Activated T-cell treated with anti-CD3 and anti-CD28 coated beads, Interleukin-2, amount 50 U/mL, for 4 hours (primary cell): Measurements from ENCODE around the gene OTP. TPM values are rescaled to one million over a fixed set of nuclear protein-coding genes. Genes with fewer than 3 reads are reported as not detected.
"Not testable (repeated sequence)": the region's sequence is repeated elsewhere in the genome, so short reads cannot be mapped to it uniquely, and the experiment has no call there.

Experiments used
- ATAC-seq, 2 donors: fragments of 200-7000 bp; cut with Tn5 transposase; one replicate each; pipeline ENCODE4 v1.10.0; 2021
- DNase-seq: peaks from one replicate; pipeline ENCODE4 v3.0.0-alpha.2; 2020
- H3K27me3 Mint-ChIP-seq: one replicate; pipeline ENCODE4 v1.8.0; 2021; ENCODE audit warnings: low read depth, mixed read lengths
- H3K36me3 Mint-ChIP-seq: one replicate; pipeline ENCODE4 v1.8.0; 2022; ENCODE audit warnings: mixed read lengths; ENCODE audit not compliant: insufficient read depth
- H3K4me1 Mint-ChIP-seq: one replicate; pipeline ENCODE4 v1.8.0; 2021; ENCODE audit warnings: low read depth, mixed read lengths
- H3K4me3 Mint-ChIP-seq: one replicate; pipeline ENCODE4 v1.8.0; 2021; ENCODE audit warnings: mild to moderate bottlenecking, moderate library complexity, mixed read lengths
- H3K9me3 Mint-ChIP-seq: one replicate; pipeline ENCODE4 v1.8.0; 2021; ENCODE audit warnings: mixed read lengths
- total RNA-seq, 3 donors: library from RNA; stranded (reverse); gene quantifications; one replicate each; pipeline ENCODE4 v1.2.1, GENCODE V29; 2021

The OTP gene
- total RNA-seq, 3 donors from 2014 or later: not detected

GRCh38 chr5:77633207-77633675 is 5.3 kb downstream of the OTP start:
- Mint-ChIP-seq H3K4me3 (no peak overlapping the region), H3K4me1 (peaks cover 28% of the 10 kb centered on the region), H3K36me3 (no peaks in the 10 kb centered on the region), H3K9me3 (peaks cover 17% of the 10 kb centered on the region), H3K27me3 (peaks cover 74% of the 10 kb centered on the region)
- DNase-seq (no peak), ATAC-seq (no peak)

- DNase-seq: no peak
- peaks cover 73% of the 10 kb centered on the region for H3K27me3 Mint-ChIP-seq
- ATAC-seq: no peak
- H3K36me3 Mint-ChIP-seq: no peaks in the 10 kb centered on the region
- H3K4me3 Mint-ChIP-seq: peak overlapping the region; percentile 24
- H3K9me3 Mint-ChIP-seq: peaks cover 14% of the 10 kb centered on the region
- peaks cover 28% of the 10 kb centered on the region for H3K4me1 Mint-ChIP-seq
Observed at GRCh38 chr5:77632526-77633206, 5.8 kb downstream of the OTP start.

- Mint-ChIP-seq H3K36me3 (no peaks in the 10 kb centered on the region), H3K27me3 (peaks cover 74% of the 10 kb centered on the region), H3K4me3 (peak overlapping the region; percentile 74), H3K4me1 (peaks cover 24% of the 10 kb centered on the region), H3K9me3 (peaks cover 9% of the 10 kb centered on the region)
- DNase-seq (no peak), ATAC-seq (peak; percentile 89 to 91)
Observed at GRCh38 chr5:77630114-77630680, 8.3 kb downstream of the OTP start.

GRCh38 chr5:77629509-77630113 is 8.9 kb downstream of the OTP start:
- peaks cover 9% of the 10 kb centered on the region for H3K9me3 Mint-ChIP-seq
- peaks cover 24% of the 10 kb centered on the region for H3K4me1 Mint-ChIP-seq
- H3K27me3 Mint-ChIP-seq: peaks cover 78% of the 10 kb centered on the region
- no peak for ATAC-seq
- DNase-seq: no peak
- peak overlapping the region; percentile 80 for H3K4me3 Mint-ChIP-seq
- H3K36me3 Mint-ChIP-seq: no peaks in the 10 kb centered on the region

- Mint-ChIP-seq H3K4me3 (peak overlapping the region; percentile 80), H3K27me3 (peaks cover 80% of the 10 kb centered on the region), H3K9me3 (peaks cover 9% of the 10 kb centered on the region), H3K4me1 (peaks cover 24% of the 10 kb centered on the region), H3K36me3 (no peaks in the 10 kb centered on the region)
- ATAC-seq (no peak), DNase-seq (no peak)
Observed at GRCh38 chr5:77628840-77629508, 9.5 kb downstream of the OTP start.

GRCh38 chr5:77627869-77628674 is 10.4 kb downstream of the OTP start:
- peaks cover 79% of the 10 kb centered on the region for H3K27me3 Mint-ChIP-seq
- H3K4me1 Mint-ChIP-seq: peaks cover 24% of the 10 kb centered on the region
- peaks cover 7% of the 10 kb centered on the region for H3K9me3 Mint-ChIP-seq
- H3K36me3 Mint-ChIP-seq: no peaks in the 10 kb centered on the region
- no peak for DNase-seq
- no peak overlapping the region for H3K4me3 Mint-ChIP-seq
- no peak for ATAC-seq

- no peak for ATAC-seq
- Mint-ChIP-seq H3K36me3 (no peaks in the 10 kb centered on the region), H3K27me3 (peaks cover 69% of the 10 kb centered on the region), H3K4me3 (no peak overlapping the region), H3K4me1 (no peaks in the 10 kb centered on the region), H3K9me3 (no peaks in the 10 kb centered on the region)
- DNase-seq: no peak
Observed at GRCh38 chr5:77623203-77623740, 15.2 kb downstream of the OTP start.

GRCh38 chr5:77621440-77621839 is 17.1 kb downstream of the OTP start:
- no peak for DNase-seq
- no peak for ATAC-seq
- Mint-ChIP-seq H3K4me3 (no peak overlapping the region), H3K9me3 (no peaks in the 10 kb centered on the region), H3K27me3 (peaks cover 63% of the 10 kb centered on the region), H3K36me3 (no peaks in the 10 kb centered on the region), H3K4me1 (no peaks in the 10 kb centered on the region)

- no peak for ATAC-seq
- no peaks in the 10 kb centered on the region for H3K4me1 Mint-ChIP-seq
- H3K9me3 Mint-ChIP-seq: no peaks in the 10 kb centered on the region
- H3K27me3 Mint-ChIP-seq: peaks cover 61% of the 10 kb centered on the region
- H3K36me3 Mint-ChIP-seq: no peaks in the 10 kb centered on the region
- no peak for DNase-seq
- no peak overlapping the region for H3K4me3 Mint-ChIP-seq
Observed at GRCh38 chr5:77620405-77620804, 18.1 kb downstream of the OTP start.

GRCh38 chr5:77616920-77617319 is 21.6 kb downstream of the OTP start:
- Mint-ChIP-seq H3K9me3 (peaks cover 4% of the 10 kb centered on the region), H3K36me3 (no peaks in the 10 kb centered on the region), H3K4me1 (no peaks in the 10 kb centered on the region), H3K4me3 (no peak overlapping the region), H3K27me3 (peaks cover 39% of the 10 kb centered on the region)
- no peak for DNase-seq
- ATAC-seq: no peak

GRCh38 chr5:77608927-77609326 is 29.6 kb downstream of the OTP start:
- DNase-seq, H3K4me1 Mint-ChIP-seq, ATAC-seq, H3K9me3 Mint-ChIP-seq, H3K4me3 Mint-ChIP-seq, H3K36me3 Mint-ChIP-seq: not testable (repeated sequence)
- peaks cover 24% of the 10 kb centered on the region for H3K27me3 Mint-ChIP-seq

GRCh38 chr5:77607324-77607723 is 31.2 kb downstream of the OTP start:
- peaks cover 30% of the 10 kb centered on the region for H3K27me3 Mint-ChIP-seq
- no peak overlapping the region for H3K4me3 Mint-ChIP-seq
- DNase-seq: no peak
- no peaks in the 10 kb centered on the region for H3K36me3 Mint-ChIP-seq
- H3K9me3 Mint-ChIP-seq: no peaks in the 10 kb centered on the region
- ATAC-seq: no peak
- H3K4me1 Mint-ChIP-seq: no peaks in the 10 kb centered on the region

- peaks cover 34% of the 10 kb centered on the region for H3K27me3 Mint-ChIP-seq
- no peaks in the 10 kb centered on the region for H3K9me3 Mint-ChIP-seq
- no peak overlapping the region for H3K4me3 Mint-ChIP-seq
- H3K4me1 Mint-ChIP-seq: no peaks in the 10 kb centered on the region
- DNase-seq (no peak), ATAC-seq (no peak)
- no peaks in the 10 kb centered on the region for H3K36me3 Mint-ChIP-seq
Observed at GRCh38 chr5:77606279-77606678, 32.2 kb downstream of the OTP start.

GRCh38 chr5:77599679-77600078 is 38.8 kb downstream of the OTP start:
- DNase-seq: no peak
- H3K27me3 Mint-ChIP-seq: peaks cover 22% of the 10 kb centered on the region
- no peaks in the 10 kb centered on the region for H3K9me3 Mint-ChIP-seq
- no peaks in the 10 kb centered on the region for H3K36me3 Mint-ChIP-seq
- no peak for ATAC-seq
- no peak overlapping the region for H3K4me3 Mint-ChIP-seq
- H3K4me1 Mint-ChIP-seq: no peaks in the 10 kb centered on the region
